K562 (cell line): ENCODE results near the gene CLCN6. TPM values are rescaled to one million over a fixed set of nuclear protein-coding genes. Genes with fewer than 3 reads are reported as not detected.

Experiments
- BRD4 ChIP-seq: fragments of 200-600 bp; sonication (generic); IDR thresholded peaks from 2 replicates; pipeline ENCODE4 v1.6.1; 2017; ENCODE audit warnings: inconsistent platforms
- CHD2 ChIP-seq: IDR thresholded peaks from 2 replicates; pipeline ENCODE4 v1.6.1; 2011; ENCODE audit warnings: low read depth, low read length
- EP400 ChIP-seq: fragments of 450-650 bp; IDR thresholded peaks from 2 replicates; pipeline ENCODE4 v1.6.1; 2017; ENCODE audit warnings: antibody characterized with exemption, mild to moderate bottlenecking, moderate library complexity
- FOXJ2 ChIP-seq: fragments of 200-800 bp; sonication (Bioruptor generic); IDR thresholded peaks from 2 replicates; pipeline ENCODE4 v1.6.1; 2016; ENCODE audit warnings: missing genetic modification characterization, missing compliant biosample characterization
- GTF2A2 ChIP-seq: IDR thresholded peaks from 2 replicates; pipeline ENCODE4 v1.6.1; 2016; ENCODE audit warnings: mild to moderate bottlenecking, missing genetic modification characterization, missing compliant biosample characterization
- KDM4B ChIP-seq, 2 experiments: fragments of 450-650 bp in 1 of 2; sonication (generic) in 1 of 2; IDR thresholded peaks; 2 replicates each; pipeline ENCODE4 v1.6.1; 2016 to 2017; ENCODE audit warnings: borderline replicate concordance in 2 of 2, antibody characterized with exemption in 1 of 2, low read depth in 1 of 2, mild to moderate bottlenecking in 1 of 2
- KDM5B ChIP-seq: fragments of 200-600 bp; sonication (generic); IDR thresholded peaks from 2 replicates; pipeline ENCODE4 v1.6.1; 2012; ENCODE audit warnings: low read depth, mild to moderate bottlenecking, moderate library complexity, low read length, control low read depth, inconsistent platforms; ENCODE audit not compliant: insufficient replicate concordance
- MAFK ChIP-seq: IDR thresholded peaks from 2 replicates; pipeline ENCODE4 v1.6.1; 2011; ENCODE audit warnings: low read length, improper control_type of control experiment
- NFYB ChIP-seq: IDR thresholded peaks from 2 replicates; pipeline ENCODE4 v1.6.1; 2011; ENCODE audit warnings: mild to moderate bottlenecking, moderate library complexity; ENCODE audit not compliant: insufficient read length; ENCODE audit errors: extremely low read depth
- SMARCA5 ChIP-seq: fragments of 450-650 bp; IDR thresholded peaks from 2 replicates; pipeline ENCODE4 v1.6.1; 2016
- SNAPC5 ChIP-seq: fragments of 250-450 bp; sonication (Bioruptor Pico); IDR thresholded peaks from 2 replicates; pipeline ENCODE4 v1.8.0; 2021; ENCODE audit warnings: moderate library complexity, mild to moderate bottlenecking, inconsistent platforms
- SRSF1 ChIP-seq: fragments of 200-400 bp; formaldehyde crosslinking; IDR thresholded peaks from 2 replicates; pipeline ENCODE4 v1.6.1; 2017; ENCODE audit warnings: mild to moderate bottlenecking, low read depth, low read length, moderate library complexity
- STAT5A ChIP-seq: IDR thresholded peaks from 2 replicates; pipeline ENCODE4 v1.6.1; 2012; ENCODE audit warnings: low read length, inconsistent platforms, borderline replicate concordance
- TCF15 ChIP-seq: fragments of 250-450 bp; sonication (Bioruptor Pico); IDR thresholded peaks from 2 replicates; pipeline ENCODE4 v1.8.0; 2022; ENCODE audit warnings: moderate library complexity, mild to moderate bottlenecking, inconsistent platforms
- TEAD2 ChIP-seq: fragments of 450-650 bp; IDR thresholded peaks from 2 replicates; pipeline ENCODE4 v1.6.1; 2016; ENCODE audit warnings: missing genetic modification characterization, control low read depth, missing compliant biosample characterization
- TRIM25 ChIP-seq: fragments of 450-650 bp; IDR thresholded peaks from 2 replicates; pipeline ENCODE4 v1.7.0; 2016; ENCODE audit warnings: borderline replicate concordance
- USF1 ChIP-seq: sonication (generic); formaldehyde crosslinking; IDR thresholded peaks from 2 replicates; pipeline ENCODE4 v1.9.0; 2022; ENCODE audit warnings: mild to moderate bottlenecking, missing genetic modification reagents
- XRCC3 ChIP-seq: fragments of 450-650 bp; IDR thresholded peaks from 2 replicates; pipeline ENCODE4 v1.6.1; 2017; ENCODE audit warnings: mild to moderate bottlenecking, moderate library complexity
- XRCC4 ChIP-seq: IDR thresholded peaks from one replicate; pipeline ENCODE4 v1.6.1; 2011; ENCODE audit not compliant: insufficient read depth, insufficient read length; ENCODE audit errors: extremely low read depth
- ZFP30 ChIP-seq: fragments of 250-450 bp; sonication (Bioruptor Pico); IDR thresholded peaks from 2 replicates; pipeline ENCODE4 v1.8.0; 2022; ENCODE audit warnings: moderate library complexity, mild to moderate bottlenecking, inconsistent platforms, borderline replicate concordance
- ZNF143 ChIP-seq: sonication (generic); formaldehyde crosslinking; IDR thresholded peaks from 2 replicates; pipeline ENCODE4 v1.9.0; 2022; ENCODE audit warnings: mild to moderate bottlenecking, missing genetic modification reagents
- ZNF263 ChIP-seq: sonication (generic); formaldehyde crosslinking; IDR thresholded peaks from 2 replicates; pipeline ENCODE4 v1.8.0; 2022; ENCODE audit warnings: mild to moderate bottlenecking, missing genetic modification reagents, borderline replicate concordance
- ZNF655 ChIP-seq: fragments of 250-450 bp; sonication (Bioruptor Pico); IDR thresholded peaks from 2 replicates; pipeline ENCODE4 v1.5.0; 2021
- ZNF778 ChIP-seq: fragments of 450-650 bp; formaldehyde crosslinking; IDR thresholded peaks from 2 replicates; pipeline ENCODE4 v1.4.0; 2020; ENCODE audit warnings: mild to moderate bottlenecking, moderate library complexity
- ZNF785 ChIP-seq: fragments of 250-450 bp; sonication (Bioruptor Pico); IDR thresholded peaks from 2 replicates; pipeline ENCODE4 v1.4.0; 2020; ENCODE audit warnings: mild to moderate bottlenecking
- polyA plus RNA-seq, 8 experiments: library from polyadenylated mRNA; depleted of rRNA in 4 of 8; stranded (reverse) in 5 of 8; unstranded in 3 of 8; fragments of >200 nt; fragmentation: Nextera tagmentation in 2 of 8; fragmentation: Illumina TruSeq in 1 of 8; extraction: Ambion mirVana in 2 of 8; extraction: Trizol in 1 of 8; gene quantifications; 2 replicates each; pipeline versions ENCODE4 v1.2.1 to v1.2.3, GENCODE V29; 2011 to 2014; ENCODE audit warnings: inconsistent platforms in 1 of 8, missing spikeins in 1 of 8
- total RNA-seq, 7 experiments: library from RNA; depleted of rRNA in 6 of 7; stranded (reverse); fragments of >200 nt in 6 of 7; fragmentation: Illumina TruSeq in 2 of 7; extraction: Trizol in 2 of 7; gene quantifications; 2 replicates each; pipeline versions ENCODE4 v1.2.1 to v1.2.3, GENCODE V29; 2011 to 2021; ENCODE audit warnings: low replicate concordance in 1 of 7

The CLCN6 gene
- total and polyA plus RNA-seq, 9 of the 15 experiments (the other 6 are each of a cell fraction or from before 2014, with no cell fraction given), result 2.0 to 21.8 (median 13.6) TPM

- no peak for TF ChIP-seq XRCC3
- peak; percentile 49; the same call in 1 of the 2 replicates for TF ChIP-seq TCF15 (CRISPR knock-in tag)
- TF ChIP-seq SRSF1, result no peak
- no peak for TF ChIP-seq ZFP30
- TF ChIP-seq GTF2A2 (tag), result 0 out of 2 replicates have a peak, but pooled peaks have one; percentile 46
- TF ChIP-seq KDM4B (IDR thresholded peaks at IDR 0.05; ENCODE audit: borderline replicate concordance in 2 of 2, low read depth in 1 of 2), result peak in 1 of 2 experiments; percentile 96; a peak in 2 of 4 replicates
- TF ChIP-seq TEAD2, result no peak
- TF ChIP-seq SNAPC5, result no peak
- TF ChIP-seq ZNF655, result no peak
- TF ChIP-seq BRD4, result no peak; the same call in 1 of the 2 replicates
- peak; percentile 100 for TF ChIP-seq USF1
- TF ChIP-seq NFYB, result peak; percentile 64
- TF ChIP-seq TRIM25, result 0 out of 2 replicates have a peak, but pooled peaks have one; percentile 15
- TF ChIP-seq MAFK, result no peak
- TF ChIP-seq KDM5B, result peak; percentile 78
- TF ChIP-seq STAT5A, result no peak; the same call in 1 of the 2 replicates
- no peak for TF ChIP-seq XRCC4
- no peak for TF ChIP-seq EP400
- no peak for TF ChIP-seq ZNF143
- TF ChIP-seq ZNF778 (CRISPR knock-in tag), result no peak
- TF ChIP-seq ZNF785 (CRISPR knock-in tag), result no peak
- no peak for TF ChIP-seq ZNF263 (CRISPR knock-in tag)
- TF ChIP-seq SMARCA5, result no peak
- peak; percentile 79 for TF ChIP-seq FOXJ2 (tag)
- TF ChIP-seq CHD2, result peak; percentile 54
Measured at GRCh38 chr1:11805422-11806306, at the start of gene CLCN6, which contains the start of gene MTHFR (continued).
